ENCODE measurements around the gene RET.
"Not testable (repeated sequence)": the region's sequence is repeated elsewhere in the genome, so short reads cannot be mapped to it uniquely, and the experiment has no call there.

The RET gene

DNA sequence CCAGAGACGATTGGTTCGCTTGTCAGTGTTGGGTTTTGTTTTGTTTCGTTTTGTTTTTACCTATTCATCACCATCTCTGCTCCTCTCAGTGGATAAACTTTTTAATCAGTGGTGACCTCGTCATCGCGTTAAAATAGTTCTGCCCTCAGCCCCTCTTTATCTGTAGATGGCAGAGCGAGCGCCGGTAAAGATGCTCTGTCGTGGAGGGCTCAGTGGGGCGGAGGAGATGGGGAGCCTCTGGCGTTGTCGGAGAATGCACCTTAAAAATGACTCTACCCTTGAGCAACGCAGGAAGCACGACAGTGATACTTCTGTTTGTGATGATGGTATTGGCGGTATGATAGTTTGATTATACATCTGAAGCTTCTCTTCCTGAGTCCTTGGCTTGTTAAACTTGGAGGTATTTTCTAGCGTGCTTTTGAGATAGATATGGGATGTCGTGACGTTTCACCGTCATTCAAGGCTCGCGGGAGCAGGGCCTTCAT, 61.9 kb downstream of the RET start:
- no peak for DNase-seq

DNA sequence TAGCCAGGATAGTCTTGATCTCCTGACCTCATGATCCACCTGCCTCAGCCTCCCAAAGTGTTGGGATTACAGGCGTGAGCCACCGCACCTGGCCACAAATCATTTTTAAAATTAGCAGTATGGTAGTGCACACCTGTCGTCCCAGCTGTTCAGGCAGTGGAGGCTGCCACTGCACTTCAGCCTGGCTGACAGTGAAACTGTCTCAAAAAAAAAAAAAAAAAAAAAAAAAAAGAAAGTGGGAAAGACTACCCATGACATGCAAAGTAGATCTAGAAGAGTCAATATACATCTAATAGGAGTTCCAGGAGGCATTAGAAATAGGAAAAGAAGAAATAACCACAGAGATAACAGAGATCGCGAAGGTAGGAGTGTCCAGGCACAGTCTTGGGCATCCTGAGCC, 64.6 kb downstream of the RET start:
- DNase-seq, result no peak

DNA sequence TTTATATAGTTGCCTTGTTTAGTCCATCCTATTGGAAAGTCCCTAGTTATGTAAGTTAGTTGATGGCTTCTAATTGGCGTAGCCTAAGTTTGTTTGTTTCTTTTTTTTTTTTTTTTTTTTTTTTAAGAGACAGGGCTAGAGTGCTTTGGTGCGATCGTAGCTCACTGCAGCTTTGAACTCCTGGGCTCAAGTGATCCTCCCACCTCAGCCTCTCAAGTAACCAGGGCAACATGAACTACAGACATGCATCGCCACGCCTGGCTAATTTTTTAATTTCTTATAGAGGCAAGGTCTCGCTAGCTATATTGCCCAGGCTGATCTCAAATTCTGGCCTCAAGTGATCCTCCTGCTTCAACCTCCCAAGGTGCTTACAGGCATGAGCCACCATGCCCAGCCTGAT, 68.4 kb downstream of the RET start:
- DNase-seq, result no peak

DNA sequence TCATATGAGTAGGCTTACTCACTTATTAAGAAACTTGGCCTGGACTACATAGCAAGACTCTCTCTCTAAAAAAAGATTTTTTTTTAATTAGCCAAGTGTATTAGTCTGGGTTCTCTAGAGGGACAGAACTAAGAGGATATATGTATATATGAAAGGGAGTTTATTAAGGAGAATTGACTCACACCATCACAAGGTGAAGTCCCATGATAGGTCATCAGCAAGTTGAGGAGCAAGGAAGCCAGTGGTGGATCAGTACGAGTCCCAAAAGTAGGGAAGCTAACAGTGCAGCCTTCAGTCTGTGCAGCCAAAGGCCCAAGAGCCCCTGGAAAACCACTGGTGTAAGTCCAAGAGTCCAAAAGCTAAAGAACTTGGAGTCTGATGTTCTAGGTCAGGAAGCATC, 69.1 kb downstream of the RET start:
- not testable (repeated sequence) for DNase-seq

DNA sequence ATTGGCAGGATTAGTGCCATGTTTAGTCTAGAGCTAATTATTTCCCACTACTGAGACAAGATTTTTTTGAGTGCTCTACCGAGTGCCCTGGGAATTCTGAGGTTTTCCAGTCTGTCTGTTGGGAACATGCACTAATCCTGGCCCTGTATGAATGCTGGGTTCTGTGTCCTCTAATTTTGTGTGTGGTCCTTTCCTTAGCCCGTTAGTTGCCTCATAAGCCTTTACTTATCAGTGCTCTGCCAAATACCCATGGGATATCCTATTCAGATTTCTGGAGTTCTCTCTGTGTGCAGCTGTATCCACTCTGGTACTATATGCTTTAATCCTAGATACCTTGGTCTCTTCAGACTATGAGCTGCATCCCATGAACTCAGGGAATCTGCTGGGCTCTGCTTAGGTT, 74.5 kb downstream of the RET start:
- no peak for DNase-seq

DNA sequence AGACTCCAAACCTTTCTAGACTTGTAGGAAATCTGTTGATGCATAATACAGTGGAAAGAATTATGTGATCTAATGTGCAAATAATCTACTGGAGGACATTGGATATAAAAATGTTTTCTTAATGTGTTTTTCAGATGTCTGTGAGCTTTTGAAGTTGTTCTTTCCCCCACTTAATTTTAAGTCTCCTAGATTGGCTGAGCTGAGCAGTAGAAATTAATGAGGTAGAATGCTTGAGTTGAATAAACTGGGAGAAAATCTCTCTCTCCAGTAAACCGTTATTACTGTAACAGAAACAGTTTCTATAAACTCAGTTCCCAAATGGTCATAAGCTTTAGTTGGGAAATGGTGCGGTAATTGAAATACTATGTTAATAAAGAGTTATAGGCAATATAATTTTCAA, 77.0 kb downstream of the RET start:
- no peak for DNase-seq

DNA sequence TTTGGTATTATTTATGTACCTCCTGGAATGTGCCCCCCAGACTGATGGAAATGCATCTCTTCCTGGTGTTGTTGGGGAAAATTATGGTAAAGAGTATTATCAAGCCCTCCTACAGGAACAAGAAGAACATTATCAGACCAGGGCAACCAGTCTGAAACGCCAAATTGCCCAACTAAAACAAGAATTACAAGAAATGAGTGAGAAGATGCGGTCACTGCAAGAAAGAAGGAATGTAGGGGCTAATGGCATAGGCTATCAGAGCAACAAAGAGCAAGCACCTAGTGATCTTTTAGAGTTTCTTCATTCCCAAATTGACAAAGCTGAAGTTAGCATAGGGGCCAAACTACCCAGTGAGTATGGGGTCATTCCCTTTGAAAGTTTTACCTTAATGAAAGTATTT, 78.4 kb downstream of the RET start:
- DNase-seq, result no peak

DNA sequence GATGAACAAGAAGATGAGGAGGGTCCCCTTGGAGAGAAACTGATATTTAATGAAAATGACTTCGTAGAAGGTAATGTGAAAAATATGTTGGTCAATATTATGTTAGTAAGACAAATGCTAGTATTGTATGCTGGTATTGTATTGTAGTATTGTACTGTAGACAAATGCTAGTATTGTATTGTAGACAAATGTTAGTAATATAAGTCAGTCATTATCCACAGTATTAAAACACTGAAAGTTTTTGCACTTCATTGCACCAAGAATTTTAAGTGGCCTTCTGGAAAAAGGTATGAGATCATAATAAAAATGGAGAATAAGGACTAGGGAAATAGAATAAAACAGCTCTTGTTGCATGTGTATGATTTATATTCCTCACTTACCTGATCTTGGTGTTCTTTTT, 78.9 kb downstream of the RET start:
- no peak for DNase-seq

DNA sequence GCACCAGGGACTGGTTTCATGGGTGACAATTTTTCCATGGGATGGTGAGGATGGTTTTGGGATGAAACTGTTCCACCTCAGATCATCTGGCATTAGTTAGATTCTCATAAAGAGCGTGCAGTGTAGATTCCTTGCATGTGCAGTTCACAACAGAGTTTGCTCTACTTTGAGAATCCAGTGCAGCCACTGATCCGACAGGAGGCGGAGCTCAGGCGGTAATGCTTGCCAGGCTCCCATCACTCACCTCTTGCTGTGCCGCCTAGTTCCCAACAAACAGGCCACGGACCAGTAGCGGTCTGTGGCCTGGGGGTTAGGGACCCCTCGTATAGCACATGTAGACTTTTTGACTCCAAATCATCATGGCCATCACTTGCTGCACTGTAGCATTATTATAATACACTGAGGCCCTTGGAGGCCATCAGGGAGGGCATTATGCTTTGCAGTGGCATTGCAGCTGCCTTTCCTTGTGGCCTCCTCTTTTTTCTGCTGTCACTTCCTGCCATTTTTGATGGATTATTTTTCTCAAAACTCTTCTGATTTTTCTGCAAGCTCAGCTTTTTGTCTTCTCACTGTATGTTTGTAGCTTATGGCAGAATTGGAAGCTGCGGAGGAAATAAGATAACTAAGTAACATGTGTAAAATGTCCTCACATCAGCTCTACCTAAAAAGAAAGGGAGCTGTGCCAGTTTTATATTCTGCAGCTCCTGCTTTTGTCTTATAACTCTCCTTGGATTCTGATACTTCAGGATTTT, 79.9 kb downstream of the RET start:
- no peak for DNase-seq

DNA sequence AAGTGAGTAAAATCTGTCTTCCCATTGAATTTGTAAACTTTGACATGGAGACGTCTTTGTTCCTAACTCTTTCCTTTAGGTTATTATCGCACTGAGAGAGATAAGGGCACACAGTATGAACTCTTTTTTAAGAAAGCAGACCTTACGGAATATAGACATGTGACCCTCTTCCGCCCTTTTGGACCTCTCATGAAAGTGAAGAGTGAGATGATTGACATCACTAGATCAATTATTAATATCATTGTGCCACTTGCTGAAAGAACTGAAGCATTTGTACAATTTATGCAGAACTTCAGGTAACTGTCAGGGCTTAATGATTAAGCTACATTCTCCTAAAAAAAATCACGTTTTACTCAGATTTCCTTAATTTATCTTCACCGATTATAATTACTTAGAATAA, 81.8 kb downstream of the RET start:
- DNase-seq, result no peak

DNA sequence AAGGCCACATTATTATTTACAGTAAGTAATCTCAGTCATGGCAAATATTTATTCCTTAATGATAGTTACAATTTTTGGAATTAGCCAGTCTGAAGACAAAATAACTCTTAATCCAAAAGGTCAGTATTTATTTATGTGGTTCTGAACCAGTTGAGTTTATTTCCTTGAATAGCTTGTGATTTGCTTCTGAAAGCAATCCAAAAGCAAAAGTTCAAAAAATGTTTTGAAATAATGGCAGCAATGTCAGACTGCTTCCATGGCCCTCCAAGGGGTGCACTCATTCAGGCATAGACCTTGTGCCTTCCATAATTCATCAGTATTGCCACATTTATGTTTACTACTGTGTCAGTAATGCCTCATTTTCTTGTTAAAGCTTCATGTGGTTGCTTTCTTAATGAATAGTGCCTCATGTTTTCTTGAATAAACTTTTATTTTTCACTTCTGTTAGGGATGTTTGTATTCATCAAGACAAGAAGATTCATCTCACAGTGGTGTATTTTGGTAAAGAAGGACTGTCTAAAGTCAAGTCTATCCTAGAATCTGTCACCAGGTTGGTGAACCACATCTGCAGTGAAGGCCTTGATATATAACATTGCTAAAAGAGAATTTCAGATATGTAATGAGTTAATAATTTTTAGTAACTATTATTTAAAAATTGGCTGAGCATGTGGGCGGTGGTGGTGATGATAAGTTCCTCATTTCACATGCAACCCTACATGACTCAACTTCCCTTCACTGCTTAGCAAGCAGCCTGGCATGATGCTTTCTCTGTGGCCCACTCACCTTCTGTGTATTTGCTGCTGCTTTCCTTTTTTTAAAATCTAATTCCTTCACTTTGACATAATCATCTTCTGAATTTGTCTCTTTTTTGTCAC, 83.4 kb downstream of the RET start:
- no peak for DNase-seq

DNA sequence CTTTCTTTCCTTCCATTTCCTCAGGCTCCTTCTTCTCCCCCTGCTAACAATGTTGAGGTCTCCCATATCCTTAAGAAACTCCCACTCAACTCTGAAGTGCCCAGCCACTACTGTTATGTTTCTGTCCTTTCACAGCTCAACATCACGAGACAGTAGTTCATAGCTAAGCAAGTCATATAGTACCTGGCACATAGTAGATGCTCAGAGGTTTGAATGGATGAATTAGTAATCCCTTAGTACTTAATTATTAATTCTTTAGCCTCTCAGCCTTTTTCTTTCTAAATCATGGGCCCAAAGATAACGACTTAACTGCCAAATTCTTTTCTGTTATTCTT, 84.0 kb downstream of the RET start:
- DNase-seq, result no peak

DNA sequence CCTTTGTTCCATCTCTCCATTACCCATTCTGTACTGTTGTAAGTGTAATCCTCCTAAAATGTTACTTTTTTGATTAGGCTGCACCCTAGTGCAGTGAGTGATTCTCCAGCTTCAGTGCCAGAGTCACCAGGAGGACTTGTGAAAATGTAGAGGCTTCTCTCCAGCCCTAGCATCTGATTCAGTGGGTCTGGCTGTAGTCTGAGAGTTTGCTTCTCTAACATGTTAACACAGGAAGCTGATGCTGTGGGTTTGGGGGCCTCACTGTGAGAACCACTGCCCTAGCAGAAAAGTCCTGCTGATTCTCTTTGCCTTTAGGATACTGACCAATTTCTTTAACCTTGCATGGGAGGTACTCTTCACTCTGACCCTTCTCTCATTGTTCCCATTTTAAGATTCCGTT, 85.7 kb downstream of the RET start:
- no peak for DNase-seq

DNA sequence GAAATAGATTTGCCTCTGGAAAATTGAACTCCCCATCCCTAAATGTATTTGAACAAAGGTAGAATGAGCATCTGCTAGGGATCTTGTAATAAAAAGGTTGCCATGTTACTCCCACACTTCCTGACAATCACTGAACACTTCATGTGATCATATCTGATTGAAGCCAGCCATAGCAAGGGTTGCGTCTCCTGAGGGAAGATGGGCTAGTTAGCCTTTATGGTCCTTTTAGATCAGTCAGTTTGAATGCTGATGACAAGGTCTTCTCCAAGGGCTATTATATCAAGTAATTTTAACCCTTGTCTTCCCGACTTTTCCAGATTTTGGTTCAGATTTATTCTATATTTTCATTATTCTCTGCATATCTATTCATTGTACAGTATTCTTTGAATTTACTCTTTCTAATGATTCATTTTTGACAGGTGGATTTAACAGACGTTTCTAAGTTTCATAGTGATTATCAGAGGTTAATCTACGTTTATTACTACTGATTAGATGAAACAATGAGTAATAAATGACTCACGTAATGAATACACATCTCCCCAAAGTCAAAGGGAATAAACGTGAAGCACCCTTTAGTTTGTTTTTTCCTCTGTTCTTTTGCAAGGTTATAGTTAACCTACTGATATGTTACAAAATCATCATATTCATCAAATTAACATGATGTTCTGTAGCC, 89.5 kb downstream of the RET start:
- no peak for DNase-seq

DNA sequence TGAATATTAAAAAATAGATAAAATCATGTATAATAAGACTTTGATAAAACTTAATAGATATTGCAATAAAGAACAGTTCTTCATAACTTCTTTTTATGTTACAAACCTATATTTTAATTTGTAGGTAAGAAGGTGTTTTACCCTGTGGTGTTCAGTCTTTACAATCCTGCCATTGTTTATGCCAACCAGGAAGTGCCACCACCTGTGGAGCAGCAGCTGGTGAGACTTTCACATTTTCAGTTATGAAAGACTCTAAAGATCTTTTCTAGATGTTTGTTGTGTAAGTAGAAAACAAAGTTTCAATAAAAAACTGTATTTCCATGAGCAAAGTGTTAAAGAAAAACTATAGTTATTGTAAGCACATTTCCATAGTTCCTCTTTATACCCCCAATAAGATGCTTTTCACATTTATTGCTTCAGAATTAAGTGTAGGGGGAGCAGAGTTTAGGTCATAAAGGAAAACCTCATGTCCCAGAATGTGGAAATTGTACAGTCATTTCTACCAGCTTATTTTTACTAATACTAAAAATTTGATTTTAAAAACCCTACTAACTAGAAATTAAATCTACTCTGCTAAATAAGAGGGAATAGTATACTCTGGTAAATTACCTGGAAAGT, 90.1 kb downstream of the RET start:
- no peak for DNase-seq

DNA sequence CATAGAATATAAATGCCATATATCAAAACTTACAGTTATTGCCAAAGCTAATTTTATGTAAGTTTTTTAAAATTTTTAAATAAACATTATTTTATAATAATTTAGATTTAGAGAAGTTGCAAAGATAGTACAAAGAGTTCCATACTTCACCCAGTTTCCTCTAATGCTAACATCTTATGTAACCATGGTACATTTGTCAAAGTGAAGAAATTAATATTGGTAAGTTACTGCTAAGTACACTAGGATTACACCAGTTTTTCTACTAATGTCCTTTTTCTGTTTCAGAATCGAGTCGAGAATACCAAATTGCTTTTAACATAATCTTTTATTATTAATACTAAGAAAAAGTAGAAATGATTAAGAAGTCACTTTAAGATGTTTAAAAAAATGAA, 90.6 kb downstream of the RET start:
- DNase-seq, result no peak

DNA sequence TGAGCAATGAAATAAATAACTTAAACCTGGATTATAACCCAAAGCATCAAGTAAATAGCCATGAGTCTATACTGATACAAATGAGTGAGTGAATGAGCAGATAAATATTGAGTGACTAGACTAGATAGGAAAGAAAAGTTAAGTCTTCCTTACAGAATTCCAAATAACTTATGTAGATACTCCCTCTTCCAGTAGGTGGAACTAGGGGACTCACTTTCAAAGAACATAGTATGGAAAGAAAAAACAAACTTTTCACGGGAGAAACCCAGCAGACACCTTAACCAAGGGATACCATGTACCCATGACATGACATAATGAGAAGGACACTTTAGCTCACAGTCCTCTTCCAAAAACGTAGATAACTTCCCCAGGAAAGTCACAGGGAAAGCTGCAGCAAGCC, 93.6 kb downstream of the RET start:
- no peak for DNase-seq

DNA sequence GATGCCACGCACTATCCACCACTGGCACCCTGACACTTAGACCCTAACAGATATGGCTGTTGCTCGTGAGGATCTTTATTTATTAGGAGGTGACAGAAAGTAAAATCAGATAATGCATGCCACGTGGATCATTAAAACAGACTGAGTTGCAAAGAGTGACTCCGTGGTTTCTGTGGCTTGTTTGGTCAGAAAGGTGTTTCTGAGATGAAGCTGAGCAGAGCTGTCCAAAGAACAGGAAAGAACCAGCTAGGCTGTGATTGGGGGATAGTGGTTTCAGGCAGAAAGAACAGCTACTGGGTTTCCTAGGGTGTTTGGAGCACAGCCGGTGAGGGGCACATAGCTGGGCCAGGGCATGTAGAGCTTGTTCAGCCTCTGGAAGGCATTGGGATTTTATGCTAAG, 95.8 kb downstream of the RET start:
- DNase-seq, result no peak

DNA sequence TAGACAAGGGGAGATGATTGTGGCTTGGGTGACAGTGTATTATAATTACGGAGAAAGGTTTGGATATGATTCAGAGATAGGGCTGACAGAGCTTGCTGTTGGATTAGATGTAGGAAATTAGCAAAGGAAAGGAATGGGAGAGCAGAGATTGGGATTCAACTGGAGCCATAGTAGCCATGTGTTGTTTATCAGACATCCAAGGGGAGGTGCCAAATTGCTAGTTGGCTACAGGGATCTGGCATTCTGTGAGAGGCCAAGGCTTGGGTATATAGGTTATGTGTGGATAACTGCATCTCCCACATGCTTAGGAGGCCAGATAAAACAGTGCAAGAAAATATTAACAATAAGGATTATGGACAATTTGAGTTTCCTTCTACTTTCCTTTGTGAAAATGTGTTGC, 96.3 kb downstream of the RET start:
- no peak for DNase-seq

DNA sequence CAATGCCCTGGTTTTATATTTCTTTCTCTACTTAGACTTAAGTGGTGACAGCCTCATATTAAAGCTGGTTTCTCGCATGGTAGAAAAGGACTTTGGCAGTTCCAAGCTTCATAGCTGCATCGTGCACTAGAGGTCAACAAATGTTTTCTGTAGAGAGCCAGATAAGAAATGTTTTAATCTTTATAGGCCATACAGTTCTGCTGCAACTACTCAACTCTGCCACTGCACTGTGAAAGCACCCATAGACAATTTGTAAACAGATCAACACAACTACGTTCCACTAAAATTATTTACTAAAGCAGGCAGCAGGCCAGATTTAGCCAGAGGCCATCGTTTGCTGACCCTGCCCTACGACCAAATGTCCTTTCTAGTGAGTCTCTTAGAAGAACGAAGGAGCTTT, 98.1 kb downstream of the RET start:
- DNase-seq, result no peak

DNA sequence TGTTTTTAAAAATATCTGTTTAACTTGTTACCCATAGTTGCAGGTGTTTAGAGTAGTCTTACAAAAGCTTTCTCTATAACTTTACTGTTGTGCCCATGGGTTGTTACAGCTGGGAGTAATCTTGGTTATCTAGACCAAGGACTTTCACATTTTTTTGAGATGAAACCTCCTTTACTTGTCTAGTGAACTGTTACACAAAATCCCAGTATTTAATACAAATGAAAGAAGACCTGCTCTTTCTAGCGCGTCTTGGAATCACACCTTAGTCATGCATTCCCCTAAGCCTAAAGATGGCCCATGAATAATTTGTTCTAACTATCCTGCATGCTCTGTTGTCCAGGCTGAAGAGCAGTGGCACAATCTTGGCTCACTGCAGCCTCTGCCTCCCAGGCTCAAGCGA, 99.4 kb downstream of the RET start:
- no peak for DNase-seq

DNA sequence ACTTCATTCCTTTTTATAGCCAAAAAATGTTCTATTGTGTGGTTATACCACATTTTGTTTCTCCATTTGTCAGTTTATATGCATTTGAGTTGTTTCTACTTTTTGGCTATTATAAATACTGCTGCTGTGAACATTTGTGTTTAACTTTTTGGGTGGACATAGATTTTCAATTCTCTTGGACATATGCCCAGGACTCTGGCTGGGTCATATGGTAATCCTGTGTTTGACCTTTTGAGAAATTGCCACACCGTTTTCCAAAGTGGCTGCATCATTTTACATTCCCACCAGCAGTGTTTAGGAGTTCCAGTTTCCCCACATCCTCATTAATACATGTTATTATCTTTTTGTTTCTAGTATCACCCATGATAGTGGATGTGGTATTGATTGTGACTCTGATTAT, 100.7 kb downstream of the RET start:
- DNase-seq, result no peak

All from NCI-H2029 (cell line).